Stomach (tissue), 4 donors: Measurements from ENCODE around the gene MARK1.
"Not testable (repeated sequence)": the region's sequence is repeated elsewhere in the genome, so short reads cannot be mapped to it uniquely, and the experiment has no call there.

Experiments used
- EP300 ChIP-seq: sonication (generic); formaldehyde crosslinking; IDR thresholded peaks from one replicate; pipeline ENCODE4 v1.6.1; 2017; ENCODE audit warnings: antibody characterized with exemption
- POLR2A ChIP-seq, 4 donors: fragments of 450-650 bp; IDR thresholded peaks; one replicate each; pipeline ENCODE4 v1.6.1; 2016; ENCODE audit warnings: antibody characterized with exemption in 4 of 4, control low read depth in 2 of 4, mild to moderate bottlenecking in 1 of 4, moderate library complexity in 1 of 4

DNA sequence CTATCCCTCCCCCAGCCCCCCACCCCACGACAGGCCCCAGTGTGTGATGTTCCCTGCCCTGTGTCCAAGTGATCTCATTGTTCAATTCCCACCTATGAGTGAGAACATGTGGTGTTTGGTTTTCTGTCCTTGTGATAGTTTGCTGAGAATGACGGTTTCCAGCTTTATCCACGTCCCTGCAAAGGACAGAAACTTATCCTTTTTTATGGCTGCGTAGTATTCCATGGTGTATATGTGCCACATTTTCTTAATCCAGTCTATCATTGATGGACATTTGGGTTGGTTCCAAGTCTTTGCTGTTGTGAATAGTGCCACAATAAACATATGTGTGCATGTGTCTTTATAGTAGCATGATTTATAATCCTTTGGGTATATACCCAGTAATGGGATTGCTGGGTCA, 77.7 kb downstream of the MARK1 start:
- TF ChIP-seq POLR2A (IDR thresholded peaks at IDR 0.05); EP300: not testable (repeated sequence)
